Aorta (tissue), 5 donors: ENCODE results near the gene AP3M1. TPM values are rescaled to one million over a fixed set of nuclear protein-coding genes. Genes with fewer than 3 reads are reported as not detected.

Source experiments
- ATAC-seq: fragments of 200-7000 bp; cut with Tn5 transposase; one replicate; pipeline ENCODE4 v1.9.1; 2022; ENCODE audit warnings: moderate library complexity; ENCODE audit not compliant: low FRiP score
- DNase-seq, 2 donors: peaks; one replicate each; pipeline ENCODE4 v3.0.0-alpha.2; 2020
- H3K27ac ChIP-seq, 2 donors: one replicate each; pipeline ENCODE4 v1.5.1; 2013; ENCODE audit warnings: low read length in 2 of 2, mild to moderate bottlenecking in 2 of 2, moderate library complexity in 2 of 2, control low read depth in 1 of 2, inconsistent platforms in 1 of 2, low read depth in 1 of 2
- H3K27me3 ChIP-seq, 2 donors: one replicate each; pipeline ENCODE4 v1.6.1; 2013; ENCODE audit warnings: control low read depth in 1 of 2, low read length in 1 of 2, mild to moderate bottlenecking in 1 of 2, moderate library complexity in 1 of 2; ENCODE audit not compliant: insufficient read depth in 2 of 2, control insufficient read depth in 1 of 2
- H3K36me3 ChIP-seq, 2 donors: one replicate each; pipeline ENCODE4 v1.6.1; 2013; ENCODE audit warnings: control low read depth in 1 of 2, low read length in 1 of 2, mild to moderate bottlenecking in 1 of 2; ENCODE audit not compliant: insufficient read depth in 2 of 2, control insufficient read depth in 1 of 2
- H3K4me1 ChIP-seq, 2 donors: one replicate each; pipeline ENCODE4 v1.6.1; 2013; ENCODE audit warnings: low read length in 2 of 2, control low read depth in 1 of 2, mild to moderate bottlenecking in 1 of 2, moderate library complexity in 1 of 2; ENCODE audit not compliant: insufficient read depth in 2 of 2, control insufficient read depth in 1 of 2
- H3K4me3 ChIP-seq, 2 donors: one replicate each; pipeline ENCODE4 v1.5.1; 2013; ENCODE audit warnings: low read length in 2 of 2, control low read depth in 1 of 2, mild to moderate bottlenecking in 1 of 2
- H3K9me3 ChIP-seq: one replicate; pipeline ENCODE4 v1.6.1; 2013; ENCODE audit warnings: mild to moderate bottlenecking, low read length; ENCODE audit not compliant: control insufficient read depth
- WGBS, 2 donors: extraction: QIAGEN DNeasy Blood & Tissue Kit; methylation state at CpG; one replicate each; pipeline ENCODE4 v1.1.7; 2013; 5-methylcytosine and 5-hydroxymethylcytosine counted together
- intact Hi-C, 2 donors: fragments of 100-400 bp; cut with DNase I; formaldehyde crosslinking; loops; one replicate each; pipeline versions ENCODE4 v1.14.2 to v1.15.0; 2022
- polyA plus RNA-seq, 2 donors: library from polyadenylated mRNA; stranded (reverse); fragments of 200-250 nt; gene quantifications; one replicate each; pipeline ENCODE4 v1.2.3, GENCODE V29; 2013
- total RNA-seq, 2 donors: library from RNA; stranded (reverse); fragmentation: NEBNext Ultra II Directional; extraction: Animal tissue kit (Norgen Biotek cat#: 25700); gene quantifications; one replicate each; pipeline ENCODE4 v1.2.1, GENCODE V29; 2021
- donor health status: healthy with polysubstance abuse.
- donor health status: Bipolar disorder and iron deficiency.
- donor health status: DM: no; HTN: no; CAD: no.
- donor health status: DM: no; HTN: no; CAD: no.
- donor health status: DM: yes; HTN: yes; CAD: no.

AP3M1 gene
- total and polyA plus RNA-seq, 4 donors = 12.4 to 30.4 (median 22.7) TPM

DNA sequence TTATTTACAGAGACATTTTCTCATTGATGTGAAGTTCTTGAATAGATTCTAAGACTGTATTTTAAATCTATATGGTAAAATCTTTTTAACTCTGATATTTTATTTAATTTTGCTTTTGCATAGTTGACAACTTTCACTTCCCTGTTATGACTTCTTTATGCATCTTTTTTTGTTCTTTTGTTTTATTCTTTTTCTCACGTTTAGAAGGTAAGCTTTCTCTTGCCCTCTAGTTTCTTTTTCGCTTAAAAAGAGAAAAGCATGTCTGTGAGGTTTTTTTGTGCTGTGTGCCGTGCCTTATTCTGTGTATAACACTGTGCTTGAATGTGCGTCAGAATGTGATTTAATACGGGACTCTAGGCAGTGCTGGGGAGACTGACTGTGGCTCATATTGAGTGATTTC, 74.7 kb downstream of the AP3M1 start:
- intact Hi-C loops = no loop called here
- H3K36me3 ChIP-seq = peaks cover 3 to 4% of the 10 kb centered on the region in 2 donors
- H3K27ac ChIP-seq = peak overlapping the region in 1 of 2 donors; percentile 48
- no peak overlapping the region for H3K4me3 ChIP-seq
- H3K9me3 ChIP-seq = no peaks in the 10 kb centered on the region
- WGBS, 2 donors = 70 to 74% methylated on average over 5 of the region's 5 CpGs
- DNase-seq (no peak), ATAC-seq (no peak)
- no peaks in the 10 kb centered on the region for H3K27me3 ChIP-seq
- H3K4me1 ChIP-seq = peaks cover 6 to 13% of the 10 kb centered on the region in 2 donors

DNA sequence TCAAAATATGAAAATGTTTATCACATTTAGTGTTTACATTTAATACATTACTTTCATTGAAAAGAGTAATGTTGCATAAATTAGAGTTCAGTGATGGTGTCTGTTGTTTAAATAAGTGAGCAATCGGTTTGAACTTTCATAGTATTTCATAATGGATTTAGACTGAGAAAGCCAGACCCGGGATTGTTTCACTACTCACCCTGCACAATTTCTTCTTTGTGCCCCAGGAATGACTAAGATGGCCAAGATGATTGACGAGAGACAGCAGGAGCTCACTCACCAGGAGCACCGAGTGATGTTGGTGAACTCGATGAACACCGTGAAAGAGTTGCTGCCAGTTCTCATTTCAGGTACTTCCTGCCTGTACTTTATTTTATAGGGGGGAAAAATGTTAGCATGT, 78.1 kb downstream of the AP3M1 start:
- H3K27ac ChIP-seq = peak overlapping the region in 1 of 2 donors; percentile 75
- DNase-seq = no peak

DNA sequence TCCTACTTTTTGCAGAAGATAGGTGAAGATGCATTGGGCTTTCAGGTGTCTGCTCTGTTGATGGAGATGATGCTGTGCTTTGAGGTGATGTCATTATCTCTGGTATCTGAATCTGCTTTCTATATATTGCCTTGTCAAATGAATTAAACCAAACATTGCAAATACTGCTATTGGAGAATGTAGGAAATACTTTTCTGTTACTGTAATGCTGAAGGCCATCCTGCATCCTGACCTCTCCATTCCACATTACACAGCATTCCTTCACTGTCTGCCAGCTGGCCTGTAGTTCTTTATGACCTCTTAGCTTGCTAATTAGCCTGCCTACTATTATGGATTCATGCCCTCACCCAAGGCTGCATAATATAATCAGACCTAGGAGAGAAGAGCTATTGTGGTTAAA, 79.5 kb downstream of the AP3M1 start:
- Histone ChIP-seq H3K4me1 (peaks cover 6 to 9% of the 10 kb centered on the region in 2 donors), H3K4me3 (no peak overlapping the region), H3K36me3 (peaks cover 0 to 3% of the 10 kb centered on the region in 2 donors), H3K27me3 (no peaks in the 10 kb centered on the region), H3K27ac (peak overlapping the region in 1 of 2 donors; percentile 56), H3K9me3 (no peaks in the 10 kb centered on the region)
- DNase-seq = no peak
- intact Hi-C loops = no loop called here
- peak; percentile 63 for ATAC-seq

More for the DNA sequence above, 78.1 kb downstream of the AP3M1 start:
- intact Hi-C loops = no loop called here
- peaks cover 3 to 4% of the 10 kb centered on the region in 2 donors for H3K36me3 ChIP-seq
- H3K27me3 ChIP-seq = no peaks in the 10 kb centered on the region
- ATAC-seq = no peak
- H3K9me3 ChIP-seq = no peaks in the 10 kb centered on the region
- no peak overlapping the region for H3K4me3 ChIP-seq
- H3K4me1 ChIP-seq = peaks cover 6 to 10% of the 10 kb centered on the region in 2 donors
- 14 to 21% methylated on average over 6 of the region's 6 CpGs for WGBS, 2 donors

Other genes starting within 250 kb of the AP3M1 start
- 10 to 100 TPM; 33.6 to 35.4 TPM for gene PLAU, start 239.7 kb downstream of the AP3M1 start, total RNA-seq
- gene PLAU, start 239.7 kb downstream of the AP3M1 start, polyA plus RNA-seq = 10 to 100 TPM in 1 of 2 donors, 1 to 10 TPM in 1; 9.6 to 13.6 TPM
- 100 to 1,000 TPM; 312 to 499 TPM for gene VCL, start 152.7 kb downstream of the AP3M1 start, total RNA-seq
- gene VCL, start 152.7 kb downstream of the AP3M1 start, polyA plus RNA-seq = 100 to 1,000 TPM in 1 of 2 donors, 10 to 100 TPM in 1; 31.6 to 147 TPM
- 10 to 100 TPM; 14.4 to 21.1 TPM for gene ADK, start 393 bp upstream of the AP3M1 start, total RNA-seq
- 10 to 100 TPM; 12.6 to 17.8 TPM for gene ADK, start 393 bp upstream of the AP3M1 start, polyA plus RNA-seq